ENCODE measurements around the gene TRIM15.
"Not testable (repeated sequence)": the region's sequence is repeated elsewhere in the genome, so short reads cannot be mapped to it uniquely, and the experiment has no call there.

Gene TRIM15

GRCh38 chr6:30200551-30201281 lies 37.4 kb downstream of the TRIM15 start:
- DNase-seq, result no peak

DNA sequence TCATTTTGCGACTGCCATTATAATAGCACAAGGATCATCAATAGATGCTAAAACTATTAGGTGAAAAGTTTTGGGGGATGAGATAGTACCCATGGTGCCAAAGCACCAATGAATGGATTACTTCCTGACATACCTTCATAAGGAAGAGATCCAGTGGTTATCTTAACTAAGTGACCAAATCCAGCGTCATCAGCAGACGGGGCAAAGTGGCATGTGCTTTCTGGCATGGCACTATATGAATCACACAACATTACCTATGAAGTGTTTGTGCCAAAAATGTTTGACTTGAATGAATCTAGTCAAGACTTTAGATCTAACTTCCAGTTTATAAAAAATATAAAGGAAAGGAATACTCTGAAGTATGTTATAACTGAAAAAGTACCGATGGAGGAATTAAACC lies 39.0 kb downstream of the TRIM15 start:
- no peak for DNase-seq

DNA sequence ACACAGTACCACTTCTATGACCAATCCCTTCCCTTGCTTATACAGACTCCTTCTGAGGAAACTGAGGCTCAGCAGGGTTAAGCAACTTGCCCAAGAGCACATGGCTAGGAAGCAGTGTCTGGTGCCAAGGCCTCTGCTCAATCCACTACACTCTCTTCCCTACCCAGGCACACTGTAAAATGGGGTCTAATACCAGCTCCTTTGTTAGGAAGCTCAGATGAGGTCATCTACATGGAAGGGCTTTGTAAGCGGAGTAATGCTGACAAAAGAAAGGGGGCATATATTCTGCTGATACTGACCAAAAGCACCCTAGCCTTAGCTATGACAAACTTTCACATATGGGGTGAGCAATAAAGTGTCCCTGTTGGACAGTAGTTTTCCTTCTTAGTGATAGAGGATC lies 40.8 kb downstream of the TRIM15 start:
- no peak for DNase-seq

DNA sequence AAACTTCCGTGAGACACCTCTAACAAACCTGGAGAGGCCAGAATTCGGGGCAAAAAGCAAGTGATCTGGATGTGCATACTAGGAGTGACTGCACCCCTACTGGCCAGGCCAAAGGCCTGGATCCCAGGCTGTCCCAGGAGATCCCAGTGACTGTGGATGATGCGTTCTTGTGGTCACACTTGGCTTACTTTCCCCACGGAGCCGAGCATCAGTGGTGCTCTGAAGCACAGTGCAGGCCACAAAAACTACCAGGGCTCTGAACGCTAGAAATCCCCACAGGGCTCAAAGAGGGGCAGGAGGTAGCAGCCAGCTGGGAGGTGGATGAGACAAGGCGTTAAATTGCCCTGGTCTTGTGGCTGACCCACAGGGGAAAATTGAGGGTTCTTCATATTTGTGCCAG lies 42.8 kb downstream of the TRIM15 start:
- no peak for DNase-seq

- DNase-seq, result no peak
Observed at GRCh38 chr6:30206799-30207618, 43.7 kb downstream of the TRIM15 start.

DNA sequence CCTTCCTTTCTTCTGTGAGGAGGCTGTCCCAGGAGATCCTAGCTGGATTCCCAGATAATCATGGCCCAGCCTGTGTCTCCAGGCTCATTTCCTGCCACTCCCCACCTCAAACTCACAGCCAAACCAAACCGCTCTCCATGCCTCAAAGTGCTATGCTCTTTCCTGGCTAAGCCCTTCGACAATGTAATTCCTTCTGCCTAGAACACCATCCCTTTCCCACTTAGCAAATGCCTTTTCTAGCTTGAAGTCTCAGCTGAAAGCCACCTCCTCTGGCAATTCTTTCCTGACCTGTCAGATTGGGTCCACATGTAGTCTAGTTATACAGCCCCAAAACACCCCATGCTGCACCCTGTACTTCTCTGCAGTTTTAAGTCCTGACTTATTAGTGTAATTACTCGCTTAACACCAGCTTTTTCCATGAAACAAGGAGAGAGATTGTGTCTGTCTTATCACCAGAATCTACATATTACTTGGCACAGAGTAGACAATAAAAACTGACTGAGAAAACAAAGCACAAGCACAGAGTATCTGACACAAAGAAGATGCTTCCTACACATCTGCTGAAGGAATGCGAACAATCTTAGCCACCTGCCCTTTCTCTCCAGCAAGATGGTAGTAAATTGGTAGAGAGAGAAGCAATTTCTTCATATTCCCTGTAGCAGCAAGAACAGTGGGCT lies 44.4 kb downstream of the TRIM15 start:
- DNase-seq, result no peak

DNA sequence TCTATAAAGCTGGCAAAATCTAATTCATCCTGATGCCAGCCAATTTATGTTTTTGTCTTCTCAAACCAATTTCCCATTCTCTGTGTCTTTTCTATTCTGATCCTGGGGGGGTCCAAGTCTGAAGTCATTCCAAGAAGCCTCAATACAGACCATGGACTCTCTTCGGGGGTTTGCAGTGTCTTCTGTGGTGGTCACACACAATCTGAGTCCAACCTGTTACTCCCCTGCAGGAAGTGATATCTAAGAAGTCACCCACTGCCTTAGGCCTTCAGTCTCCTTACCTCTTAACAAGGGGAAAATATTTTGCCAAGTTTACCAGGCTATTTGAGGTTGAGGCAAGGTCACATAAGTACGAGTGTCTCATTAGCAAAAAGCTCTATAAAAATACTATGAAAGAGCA lies 48.0 kb downstream of the TRIM15 start:
- DNase-seq, result no peak

- no peak for DNase-seq
Observed at GRCh38 chr6:30211899-30212298, 48.6 kb downstream of the TRIM15 start.

DNA sequence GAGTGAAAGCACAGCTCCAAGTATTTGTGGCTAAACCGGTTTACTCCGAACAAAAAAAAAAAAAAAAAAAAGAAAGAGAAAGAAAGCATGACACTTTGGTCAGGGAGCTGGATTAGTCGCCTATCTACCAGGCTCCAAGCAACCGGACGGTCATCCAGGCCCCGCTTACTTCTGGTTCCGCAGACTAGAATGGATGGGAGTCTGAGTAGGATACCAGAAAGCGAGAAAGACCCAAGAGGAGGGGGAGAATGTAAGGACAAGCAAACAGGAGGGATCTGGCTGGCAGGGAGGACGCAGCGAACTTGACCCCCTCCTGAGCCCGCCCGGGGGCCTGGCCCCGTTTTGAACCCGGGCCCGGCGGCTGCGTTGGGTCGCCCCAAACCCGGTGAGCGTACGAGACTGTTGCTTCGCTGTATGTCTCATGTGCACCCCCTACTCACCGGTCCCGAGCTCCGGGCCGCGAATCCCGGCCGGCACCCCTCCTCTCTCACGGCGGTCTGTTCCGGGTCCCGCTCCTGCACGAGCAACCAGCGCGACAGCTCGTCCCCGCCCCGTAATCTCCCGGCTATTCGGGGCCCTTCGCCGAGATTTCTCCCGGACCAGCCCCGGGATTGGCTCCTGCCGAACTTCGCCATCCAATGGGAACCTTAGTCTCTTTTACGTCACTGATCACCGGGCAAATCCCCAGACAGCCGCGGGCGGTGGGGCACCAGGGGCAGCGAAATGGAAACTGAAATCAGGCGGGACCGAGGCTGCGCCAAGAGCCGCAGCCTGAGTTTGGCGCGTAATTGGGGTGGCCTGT lies 49.7 kb downstream of the TRIM15 start, which contains the start of gene TRIM26:
TRIM26 (minus strand) TSS at position 542 of the 802 bp plus-strand sequence. CDS start 14,303 bp downstream, outside the sequence.
- DNase-seq, result peak; percentile 89

- DNase-seq, result no peak
Observed at GRCh38 chr6:30213667-30213956, 50.3 kb downstream of the TRIM15 start.

GRCh38 chr6:30213957-30214656 lies 50.8 kb downstream of the TRIM15 start:
- DNase-seq, result peak; percentile 7

DNA sequence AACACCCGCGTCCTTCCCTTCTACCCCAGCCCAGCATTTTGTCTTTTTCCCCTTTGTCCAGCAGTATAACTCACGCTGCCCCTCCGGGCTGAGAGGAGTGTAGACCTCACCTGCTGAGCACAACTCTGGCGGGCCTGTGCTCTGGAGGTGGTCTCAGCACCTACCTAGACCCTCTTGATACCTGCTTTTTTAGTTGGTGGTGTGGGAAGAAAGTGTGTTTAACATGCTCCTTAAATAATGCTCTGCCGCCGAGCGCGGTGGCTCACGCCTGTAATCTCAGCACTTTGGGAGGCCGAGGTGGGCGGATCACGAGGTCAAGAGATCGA lies 51.3 kb downstream of the TRIM15 start:
- DNase-seq, result no peak

DNA sequence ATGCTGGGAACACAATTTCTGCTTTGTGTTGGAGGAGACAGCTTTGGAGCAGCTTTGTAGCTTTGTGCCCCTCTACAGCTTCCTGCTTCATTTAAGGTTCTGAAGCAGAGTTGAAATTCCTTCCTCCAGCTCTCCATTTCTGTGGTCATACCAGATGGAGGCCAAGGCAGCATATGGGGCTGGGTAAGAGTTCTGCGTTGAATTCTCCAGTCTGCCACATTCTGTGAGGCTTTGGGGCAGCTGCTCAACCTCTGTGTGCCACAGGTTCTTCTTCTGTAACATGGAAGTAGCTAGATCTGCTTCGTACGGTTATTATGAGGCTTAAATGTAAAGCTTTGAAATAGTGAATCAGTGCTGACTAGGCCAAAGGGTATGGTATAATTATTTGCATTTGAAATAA lies 52.8 kb downstream of the TRIM15 start:
- DNase-seq, result no peak

DNA sequence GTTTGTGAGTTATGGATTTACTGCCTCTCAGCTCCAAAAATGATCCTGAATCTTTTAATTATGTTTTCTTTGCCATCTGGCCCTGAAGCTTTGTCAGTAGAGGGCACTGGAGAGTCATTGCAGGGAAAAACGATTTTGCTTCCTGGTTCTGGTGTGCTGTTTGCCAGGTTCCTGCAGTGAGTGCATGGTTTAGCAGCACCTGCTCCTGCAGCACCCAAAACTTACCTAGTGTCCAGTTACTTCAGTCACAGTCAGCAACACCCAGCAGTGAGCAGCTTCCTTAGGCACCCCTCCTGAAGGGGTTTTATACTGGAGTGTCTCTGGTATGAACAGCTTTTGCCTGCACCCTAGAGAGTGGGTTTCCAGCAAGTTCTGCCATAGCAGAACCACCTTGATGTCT lies 55.9 kb downstream of the TRIM15 start:
- peak; percentile 43 for DNase-seq

DNA sequence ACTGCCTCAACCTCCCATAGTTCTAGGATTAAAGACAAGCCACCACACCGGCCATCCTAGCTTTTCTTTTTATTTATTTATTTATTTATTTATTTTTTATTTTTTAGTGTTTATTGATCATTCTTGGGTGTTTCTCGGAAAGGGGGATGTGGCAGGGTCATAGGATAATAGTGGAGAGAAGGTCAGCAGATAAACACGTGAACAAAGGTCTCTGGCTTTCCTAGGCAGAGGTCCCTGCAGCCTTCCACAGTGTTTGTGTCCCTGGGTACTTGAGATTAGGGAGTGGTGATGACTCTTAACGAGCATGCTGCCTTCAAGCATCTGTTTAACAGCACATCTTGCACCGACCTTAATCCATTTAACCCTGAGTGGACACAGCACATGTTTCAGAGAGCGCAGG lies 58.0 kb downstream of the TRIM15 start:
- not testable (repeated sequence) for DNase-seq

GRCh38 chr6:30221956-30222355 lies 58.6 kb downstream of the TRIM15 start:
- DNase-seq, result not testable (repeated sequence)
